ENCODE data around the gene CGNL1.

The CGNL1 gene

GRCh38 chr15:57597431-57597830 lies 221.1 kb downstream of the CGNL1 start:
- no peak for TF ChIP-seq CTCF (IDR thresholded peaks at IDR 0.05; ENCODE audit: control extremely low read depth, extremely low read depth, low read depth, missing control alignments)
- DNase-seq (ENCODE audit: extremely low spot score): no peak
- CTCF ChIA-PET: no interaction called here
- POLR2A ChIA-PET: no interaction called here

- ChIA-PET POLR2A (no interaction called here), CTCF (interaction anchor here (1.5 kb wide), 1 partner anchor 14 kb away, joined by 4 read pairs; no protein-coding TSS in a partner anchor)
- TF ChIP-seq CTCF (IDR thresholded peaks at IDR 0.05; ENCODE audit: control extremely low read depth, extremely low read depth, low read depth, missing control alignments): no peak
- no peak for DNase-seq (ENCODE audit: extremely low spot score)
Measured at GRCh38 chr15:57598346-57598745, 222.0 kb downstream of the CGNL1 start.

DNA sequence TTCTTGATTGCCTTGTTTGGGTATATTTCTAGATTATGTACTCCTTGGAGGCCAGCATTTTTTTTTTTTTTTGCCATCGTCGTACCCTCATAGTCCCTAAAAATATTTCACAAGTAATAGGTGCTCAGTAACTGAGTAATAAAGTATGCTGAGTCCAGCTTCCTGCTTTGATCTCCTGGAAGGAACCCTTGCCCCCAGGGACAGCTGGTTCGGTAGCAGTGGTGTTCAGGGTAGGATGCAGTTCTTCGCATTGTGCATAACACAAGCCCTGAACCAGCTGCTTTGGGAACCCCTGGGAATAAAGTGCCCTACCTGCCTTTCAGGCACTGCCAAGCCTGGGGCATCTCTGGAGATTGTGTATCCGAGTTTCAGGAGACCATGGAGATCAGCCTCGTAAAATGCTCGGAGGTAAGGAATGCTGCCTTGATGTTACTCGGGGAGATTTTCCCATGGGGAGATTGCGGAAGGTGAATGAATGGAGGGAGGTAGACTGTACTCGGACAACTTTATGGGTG lies 223.0 kb downstream of the CGNL1 start:
- POLR2A ChIA-PET: no interaction called here
- no peak for TF ChIP-seq CTCF (IDR thresholded peaks at IDR 0.05; ENCODE audit: control extremely low read depth, extremely low read depth, low read depth, missing control alignments)

DNA sequence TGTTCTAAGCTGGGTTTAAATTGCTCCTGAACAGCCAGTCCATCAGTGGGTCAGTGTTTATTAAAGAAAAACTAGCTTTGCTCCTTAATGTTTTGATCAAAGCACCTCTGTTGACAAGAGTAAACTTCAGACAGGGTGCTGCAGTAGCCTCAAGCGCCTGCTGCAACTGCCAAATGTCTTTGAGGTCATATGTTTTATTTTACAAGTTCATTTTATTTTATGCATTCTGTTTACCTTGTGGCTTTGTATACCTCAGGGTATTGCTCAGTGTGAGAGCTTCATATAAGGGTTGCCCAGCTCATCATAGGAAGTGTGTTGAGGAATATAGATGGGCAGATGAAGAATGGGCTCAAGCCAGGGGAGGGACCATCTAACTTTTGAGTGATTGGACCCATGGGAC lies 223.9 kb downstream of the CGNL1 start:
- ChIA-PET POLR2A (no interaction called here), CTCF (interaction anchor here (1.4 kb wide), 1 partner anchor 12 kb away, joined by 3 read pairs; no protein-coding TSS in a partner anchor)

More for the DNA sequence above, 223.0 kb downstream of the CGNL1 start:
- CTCF ChIA-PET: interaction anchor here (0.8 to 1.5 kb wide), 3 partner anchors 12 to 66 kb away, joined by 3 to 4 read pairs (median 3); no protein-coding TSS in a partner anchor
- no peak for DNase-seq (ENCODE audit: extremely low spot score)

More for the DNA sequence above, 223.9 kb downstream of the CGNL1 start:
- no peak for TF ChIP-seq CTCF (IDR thresholded peaks at IDR 0.05; ENCODE audit: control extremely low read depth, extremely low read depth, low read depth, missing control alignments)
- DNase-seq (ENCODE audit: extremely low spot score): no peak
